Thoracic aorta (tissue), 2 donors: ENCODE data around the gene PTPRCAP. TPM values are rescaled to one million over a fixed set of nuclear protein-coding genes. Genes with fewer than 3 reads are reported as not detected.

Source experiments
- ATAC-seq: fragments of 150-250 bp; one replicate; pipeline ENCODE4 v1.8.0; 2017; ENCODE audit warnings: low read depth; ENCODE audit not compliant: insufficient number of reproducible peaks, low FRiP score
- DNase-seq: peaks from one replicate; pipeline ENCODE4 v3.0.0-alpha.2; 2020; ENCODE audit warnings: low spot score
- H3K27ac ChIP-seq, 2 donors: fragments of 200-600 bp; sonication (generic); 1 replicate in 1 of 2; 2 replicates in 1 of 2; pipeline ENCODE4 v1.5.1; 2016; ENCODE audit warnings: mild to moderate bottlenecking in 2 of 2, moderate library complexity in 2 of 2
- H3K27me3 ChIP-seq: fragments of 200-600 bp; sonication (generic); replicated peaks from 2 replicates; pipeline ENCODE4 v1.6.0; 2016; ENCODE audit warnings: mild to moderate bottlenecking; ENCODE audit not compliant: insufficient read depth
- H3K36me3 ChIP-seq: fragments of 200-600 bp; sonication (generic); one replicate; pipeline ENCODE4 v1.5.1; 2016
- H3K4me1 ChIP-seq, 2 donors: fragments of 200-600 bp; sonication (generic); 1 replicate in 1 of 2; 2 replicates in 1 of 2; pipeline versions ENCODE4 v1.5.1 to v1.6.0; 2016; ENCODE audit warnings: low read depth in 2 of 2, mild to moderate bottlenecking in 1 of 2; ENCODE audit not compliant: control insufficient read depth in 1 of 2
- H3K4me3 ChIP-seq: fragments of 200-600 bp; sonication (generic); 2 replicates; pipeline ENCODE4 v1.5.1; 2016; ENCODE audit warnings: mild to moderate bottlenecking
- H3K9me3 ChIP-seq: fragments of 200-600 bp; sonication (generic); 2 replicates; pipeline ENCODE4 v1.5.1; 2016
- CTCF ChIP-seq: fragments of 200-600 bp; sonication (generic); IDR thresholded peaks from one replicate; pipeline ENCODE4 v1.5.1; 2019; ENCODE audit warnings: antibody characterized with exemption
- total RNA-seq, 2 donors: library from RNA; depleted of rRNA; stranded (reverse); fragments of >200 nt; gene quantifications; one replicate each; pipeline versions ENCODE4 v1.1.0 to v1.2.3, GENCODE V29; 2016

The PTPRCAP gene
- total RNA-seq, 2 donors from 2014 or later = 4.0 to 7.2 TPM

DNA sequence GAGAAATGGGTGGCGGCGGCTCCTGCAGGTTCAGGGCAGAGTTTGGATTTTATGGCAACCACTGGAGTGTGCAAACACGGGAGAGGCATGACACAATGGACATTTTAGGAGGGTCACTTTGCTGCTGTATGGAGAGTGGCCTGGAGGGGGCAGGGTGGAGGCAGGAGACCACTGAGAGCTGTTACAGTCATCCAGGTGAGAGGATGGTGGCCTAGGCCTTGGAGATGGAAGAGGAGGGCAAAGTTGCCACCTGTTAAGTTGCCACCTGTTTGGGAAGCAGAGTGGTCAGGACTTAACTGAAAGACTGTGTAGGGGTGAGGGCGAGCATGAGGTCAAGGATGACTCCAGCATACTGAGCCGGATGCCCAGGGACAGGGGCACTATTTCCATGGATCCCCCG is 48.0 kb downstream of the PTPRCAP start:
- Histone ChIP-seq H3K4me3 (no peak overlapping the region), H3K4me1 (peaks cover 7 to 35% of the 10 kb centered on the region in 2 donors), H3K27ac (no peak overlapping the region), H3K27me3 (no peaks in the 10 kb centered on the region), H3K9me3 (no peaks in the 10 kb centered on the region), H3K36me3 (peaks cover 7% of the 10 kb centered on the region)
- ATAC-seq (no peak), DNase-seq (no peak)
- peak; percentile 46 for TF ChIP-seq CTCF

DNA sequence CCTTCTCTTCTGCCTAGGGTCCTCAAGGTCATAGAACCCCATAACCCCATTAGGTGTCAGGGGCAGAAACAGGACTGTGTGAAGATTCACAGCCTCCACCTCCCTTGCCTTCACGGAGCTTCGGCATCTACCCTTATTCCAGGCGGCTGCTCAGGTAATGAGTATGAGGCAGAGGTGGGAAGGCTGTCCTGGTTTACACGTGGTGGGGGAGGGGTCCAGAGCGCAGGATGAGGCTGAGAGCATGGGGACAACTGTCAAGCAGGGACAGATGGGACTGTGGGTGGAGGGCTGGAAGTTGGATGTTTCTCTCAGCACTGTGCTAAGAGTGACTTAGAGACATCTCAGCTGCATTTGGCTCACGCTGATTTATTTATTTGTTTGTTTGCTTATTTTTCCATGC is 50.0 kb downstream of the PTPRCAP start:
- H3K4me1 ChIP-seq = peaks cover 4 to 33% of the 10 kb centered on the region in 2 donors
- TF ChIP-seq CTCF = no peak
- no peaks in the 10 kb centered on the region for H3K36me3 ChIP-seq
- no peaks in the 10 kb centered on the region for H3K9me3 ChIP-seq
- no peak overlapping the region for H3K4me3 ChIP-seq
- DNase-seq = no peak
- no peaks in the 10 kb centered on the region for H3K27me3 ChIP-seq
- H3K27ac ChIP-seq = no peak overlapping the region
- no peak for ATAC-seq

GRCh38 chr11:67387069-67387468 is 50.4 kb downstream of the PTPRCAP start:
- DNase-seq (no peak), ATAC-seq (no peak)
- Histone ChIP-seq H3K27me3 (no peaks in the 10 kb centered on the region), H3K36me3 (no peaks in the 10 kb centered on the region), H3K4me1 (peaks cover 3 to 30% of the 10 kb centered on the region in 2 donors), H3K27ac (no peak overlapping the region), H3K4me3 (no peak overlapping the region), H3K9me3 (no peaks in the 10 kb centered on the region)
- no peak for TF ChIP-seq CTCF

Other genes with a start within 250 kb of the PTPRCAP start
- 10 to 100 TPM; 72.8 to 85.2 TPM for gene GRK2, start 171.2 kb downstream of the PTPRCAP start, total RNA-seq
- 100 to 1,000 TPM in 1 of 2 donors, 10 to 100 TPM in 1; 66.6 to 101 TPM for gene ANKRD13D, start 148.4 kb downstream of the PTPRCAP start, total RNA-seq
- 10 to 100 TPM; 39.4 to 59.0 TPM for gene SSH3, start 134.2 kb downstream of the PTPRCAP start, total RNA-seq
- gene POLD4, start 84.1 kb downstream of the PTPRCAP start, total RNA-seq = 100 to 1,000 TPM; 145 to 148 TPM
- gene CLCF1, start 64.1 kb downstream of the PTPRCAP start, total RNA-seq = 10 to 100 TPM; 27.1 to 38.1 TPM
- 10 to 100 TPM; 15.8 to 23.0 TPM for gene RAD9A, start 45.7 kb downstream of the PTPRCAP start, total RNA-seq
- 10 to 100 TPM; 74.4 to 77.8 TPM for gene PPP1CA, start 35.8 kb downstream of the PTPRCAP start, total RNA-seq
- 1 to 10 TPM; 2.6 to 3.8 TPM for gene TBC1D10C, start 33.6 kb downstream of the PTPRCAP start, total RNA-seq
- gene CARNS1, start 22.0 kb downstream of the PTPRCAP start, total RNA-seq = 10 to 100 TPM in 1 of 2 donors, 1 to 10 TPM in 1; 7.9 to 10.8 TPM
- 10 to 100 TPM; 68.3 to 69.3 TPM for gene RPS6KB2, start 9.2 kb downstream of the PTPRCAP start, total RNA-seq
- gene CORO1B, start 5.8 kb upstream of the PTPRCAP start, total RNA-seq = 10 to 100 TPM; 50.0 to 88.3 TPM
- gene GPR152, start 15.0 kb upstream of the PTPRCAP start, total RNA-seq = not detected
- gene CABP4, start 17.7 kb upstream of the PTPRCAP start, total RNA-seq = 1 to 10 TPM; 5.3 to 5.7 TPM
- 10 to 100 TPM; 66.7 to 67.7 TPM for gene TMEM134, start 31.6 kb upstream of the PTPRCAP start, total RNA-seq
- 10 to 100 TPM; 64.8 to 76.9 TPM for gene AIP, start 45.3 kb upstream of the PTPRCAP start, total RNA-seq
- gene PITPNM1, start 67.7 kb upstream of the PTPRCAP start, total RNA-seq = 10 to 100 TPM; 27.1 to 32.5 TPM
- gene CDK2AP2, start 70.5 kb upstream of the PTPRCAP start, total RNA-seq = 10 to 100 TPM; 53.3 to 73.4 TPM
- gene CABP2, start 85.8 kb upstream of the PTPRCAP start, total RNA-seq = not detected
- 100 to 1,000 TPM; 272 to 744 TPM for gene GSTP1, start 146.1 kb upstream of the PTPRCAP start, total RNA-seq
- 100 to 1,000 TPM; 240 to 252 TPM for gene NDUFV1, start 169.3 kb upstream of the PTPRCAP start, total RNA-seq
- 1 to 10 TPM; 5.7 to 6.1 TPM for gene NUDT8, start 192.3 kb upstream of the PTPRCAP start, total RNA-seq
- gene TBX10, start 202.1 kb upstream of the PTPRCAP start, total RNA-seq = not detected
- gene ACY3, start 213.0 kb upstream of the PTPRCAP start, total RNA-seq = not detected
- not detected for gene ALDH3B2, start 236.9 kb upstream of the PTPRCAP start, total RNA-seq